Measurements from ENCODE around the gene PKHD1. TPM values are rescaled to one million over a fixed set of nuclear protein-coding genes. Genes with fewer than 3 reads are reported as not detected.

Gene PKHD1
- total and polyA plus RNA-seq, 2 of the 13 experiments (the other 11 are each of a cell fraction or from before 2014, with no cell fraction given) = 0.01 to 0.13 TPM

DNA sequence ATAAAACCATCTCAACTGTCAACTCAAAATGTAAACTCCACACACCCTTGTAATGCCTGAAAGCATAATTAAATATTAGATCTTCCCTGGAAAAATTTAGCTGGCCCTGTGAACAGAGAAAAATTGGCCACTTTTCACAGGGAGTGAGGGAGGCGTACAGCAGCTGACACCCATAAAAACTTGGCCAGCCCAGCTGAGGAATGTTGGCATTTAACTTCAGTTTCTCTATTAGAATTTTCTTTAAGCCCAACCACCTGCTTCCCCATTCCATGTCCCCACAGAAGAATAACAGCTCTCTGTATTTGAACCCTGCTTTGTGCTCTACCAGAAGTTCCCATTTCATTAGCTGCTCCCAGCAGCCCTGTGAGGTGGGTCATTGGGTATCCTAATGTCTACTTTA, 41.0 kb downstream of the PKHD1 start:
- FAIRE-seq (no peak), DNase-seq (ENCODE audit: low spot score) (no peak), ATAC-seq (no peak)
- BruUV-seq (replicated peaks) = no TSS peak
- TF ChIP-seq, protein P1, sequence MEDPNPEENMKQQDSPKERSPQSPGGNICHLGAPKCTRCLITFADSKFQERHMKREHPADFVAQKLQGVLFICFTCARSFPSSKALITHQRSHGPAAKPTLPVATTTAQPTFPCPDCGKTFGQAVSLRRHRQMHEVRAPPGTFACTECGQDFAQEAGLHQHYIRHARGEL (CRISPR knock-in tag; IDR thresholded peaks at IDR 0.05) = no peak
- TF ChIP-seq ZNF136 (CRISPR knock-in tag; IDR thresholded peaks at IDR 0.05; ENCODE audit: low read depth) (no peak), DBP (CRISPR knock-in tag; IDR thresholded peaks at IDR 0.05; ENCODE audit: not compliant biosample characterization) (no peak), KDM5A (IDR thresholded peaks at IDR 0.05; ENCODE audit: borderline replicate concordance, low read length) (no peak), ZNF672 (CRISPR knock-in tag; IDR thresholded peaks at IDR 0.05) (no peak), AKAP8 (CRISPR knock-in tag; IDR thresholded peaks at IDR 0.05) (no peak), TEAD2 (CRISPR knock-in tag; IDR thresholded peaks at IDR 0.05) (no peak)
- WGBS (ENCODE audit: low lambda C conversion rate) = 0% methylated on average over 1 of the region's 1 CpG
- in situ Hi-C loops (cut with HindIII; ENCODE audit: extremely low pct_ligation_motif_present, low pct_unique_long_range_greater_than_20kb) = no loop called here
- Histone ChIP-seq H2AFZ (ENCODE audit: low read length) (no peak overlapping the region), H3K4me2 (ENCODE audit: low read depth, low read length) (no peak overlapping the region), H3K36me3 (replicated peaks in 1 of 2; ENCODE audit: control insufficient read depth in 1 of 2, insufficient read depth in 2 of 2, low read length in 2 of 2) (no peaks in the 10 kb centered on the region), H3K4me1 (ENCODE audit: insufficient read depth, low read length) (no peaks in the 10 kb centered on the region), H3K27ac (ENCODE audit: extremely low read length, insufficient read depth, low read length) (no peak overlapping the region), H3K4me3 (replicated peaks in 1 of 3; ENCODE audit: insufficient read depth in 1 of 3, low read depth in 2 of 3, low read length in 3 of 3) (no peak overlapping the region), H3K9ac (ENCODE audit: insufficient read depth, low read depth, low read length) (no peak overlapping the region), H3K9me3 (ENCODE audit: low read length) (no peaks in the 10 kb centered on the region), H4K20me1 (ENCODE audit: insufficient read depth, low read length) (no peaks in the 10 kb centered on the region), H3K27me3 (ENCODE audit: control insufficient read depth in 1 of 2, insufficient read depth in 2 of 2, low read length in 2 of 2) (no peaks in the 10 kb centered on the region), H3K79me2 (ENCODE audit: insufficient read depth, low read length) (no peaks in the 10 kb centered on the region)
- ChIA-PET CTCF (ENCODE audit: low intra/inter-chr PET ratio, low total read pairs) (no interaction called here), POLR2A (no interaction called here)
- intact Hi-C loops (cut with micrococcal nuclease; ENCODE audit: unreplicated experiment) = no loop called here

- H3K27ac ChIP-seq (ENCODE audit: extremely low read length, insufficient read depth, low read length) = no peak overlapping the region
- DNase-seq (ENCODE audit: low spot score) = no peak
- no peak overlapping the region for H3K4me2 ChIP-seq (ENCODE audit: low read depth, low read length)
- H3K9me3 ChIP-seq (ENCODE audit: low read length) = no peaks in the 10 kb centered on the region
- no peaks in the 10 kb centered on the region for H3K79me2 ChIP-seq (ENCODE audit: insufficient read depth, low read length)
- H4K20me1 ChIP-seq (ENCODE audit: insufficient read depth, low read length) = no peaks in the 10 kb centered on the region
- WGBS (ENCODE audit: low lambda C conversion rate) = 0% methylated on average over 1 of the region's 1 CpG
- POLR2A ChIA-PET = no interaction called here
- in situ Hi-C loops (cut with HindIII; ENCODE audit: extremely low pct_ligation_motif_present, low pct_unique_long_range_greater_than_20kb) = no loop called here
- H3K36me3 ChIP-seq (replicated peaks in 1 of 2; ENCODE audit: control insufficient read depth in 1 of 2, insufficient read depth in 2 of 2, low read length in 2 of 2) = no peaks in the 10 kb centered on the region
- no peaks in the 10 kb centered on the region for H3K4me1 ChIP-seq (ENCODE audit: insufficient read depth, low read length)
- TF ChIP-seq THAP11 (CRISPR knock-in tag; IDR thresholded peaks at IDR 0.05) = no peak
- TF ChIP-seq, protein P2, sequence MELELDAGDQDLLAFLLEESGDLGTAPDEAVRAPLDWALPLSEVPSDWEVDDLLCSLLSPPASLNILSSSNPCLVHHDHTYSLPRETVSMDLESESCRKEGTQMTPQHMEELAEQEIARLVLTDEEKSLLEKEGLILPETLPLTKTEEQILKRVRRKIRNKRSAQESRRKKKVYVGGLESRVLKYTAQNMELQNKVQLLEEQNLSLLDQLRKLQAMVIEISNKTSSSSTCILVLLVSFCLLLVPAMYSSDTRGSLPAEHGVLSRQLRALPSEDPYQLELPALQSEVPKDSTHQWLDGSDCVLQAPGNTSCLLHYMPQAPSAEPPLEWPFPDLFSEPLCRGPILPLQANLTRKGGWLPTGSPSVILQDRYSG (CRISPR knock-in tag; IDR thresholded peaks at IDR 0.05) = no peak
- TF ChIP-seq AKAP8 (CRISPR knock-in tag; IDR thresholded peaks at IDR 0.05) = no peak
- no peak for TF ChIP-seq HOXA3 (CRISPR knock-in tag; IDR thresholded peaks at IDR 0.05)
- BruUV-seq (replicated peaks) = no TSS peak
- no peak for ATAC-seq
- H3K9ac ChIP-seq (ENCODE audit: insufficient read depth, low read depth, low read length) = no peak overlapping the region
- no peaks in the 10 kb centered on the region; a peak in 1 of 5 replicates for H3K27me3 ChIP-seq (ENCODE audit: control insufficient read depth in 1 of 2, insufficient read depth in 2 of 2, low read length in 2 of 2)
- H3K4me3 ChIP-seq (replicated peaks in 1 of 3; ENCODE audit: insufficient read depth in 1 of 3, low read depth in 2 of 3, low read length in 3 of 3) = no peak overlapping the region
- intact Hi-C loops (cut with micrococcal nuclease; ENCODE audit: unreplicated experiment) = no loop called here
- no peak overlapping the region for H2AFZ ChIP-seq (ENCODE audit: low read length)
- CTCF ChIA-PET (ENCODE audit: low intra/inter-chr PET ratio, low total read pairs) = no interaction called here
- FAIRE-seq = no peak
Observed at GRCh38 chr6:52045481-52045880, 41.9 kb downstream of the PKHD1 start.

Measured in HepG2 (cell line).